Activated gamma-delta T cell treated with Interleukin-2 at 50 U/mL for 16 hours (primary cell): ENCODE results near the gene TRAP1.
"Not testable (repeated sequence)": the region's sequence is repeated elsewhere in the genome, so short reads cannot be mapped to it uniquely, and the experiment has no call there.

ENCODE experiments used
- DNase-seq: peaks from one replicate; pipeline ENCODE4 v3.0.0-alpha.2; 2020

The TRAP1 gene

DNA sequence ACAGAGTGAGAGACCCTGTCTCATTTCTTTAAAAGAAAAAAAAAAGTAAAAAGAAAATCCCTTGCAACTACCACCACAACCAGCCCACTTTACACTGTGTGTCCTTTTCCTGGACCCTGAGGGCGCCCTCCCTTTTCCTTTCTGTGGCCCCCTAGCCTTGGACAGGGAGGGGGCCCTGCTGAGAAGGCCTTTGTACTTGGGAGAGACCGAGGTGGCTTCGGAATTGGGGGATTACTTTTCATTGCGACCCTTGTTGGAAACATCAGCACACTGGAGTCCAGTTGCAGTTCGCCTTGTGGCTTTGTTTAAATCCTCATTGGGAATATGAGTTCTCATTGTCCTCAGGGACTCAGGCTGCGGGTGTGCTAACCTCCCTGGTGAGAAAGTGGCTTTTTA lies 72.2 kb downstream of the TRAP1 start:
- no peak for DNase-seq

DNA sequence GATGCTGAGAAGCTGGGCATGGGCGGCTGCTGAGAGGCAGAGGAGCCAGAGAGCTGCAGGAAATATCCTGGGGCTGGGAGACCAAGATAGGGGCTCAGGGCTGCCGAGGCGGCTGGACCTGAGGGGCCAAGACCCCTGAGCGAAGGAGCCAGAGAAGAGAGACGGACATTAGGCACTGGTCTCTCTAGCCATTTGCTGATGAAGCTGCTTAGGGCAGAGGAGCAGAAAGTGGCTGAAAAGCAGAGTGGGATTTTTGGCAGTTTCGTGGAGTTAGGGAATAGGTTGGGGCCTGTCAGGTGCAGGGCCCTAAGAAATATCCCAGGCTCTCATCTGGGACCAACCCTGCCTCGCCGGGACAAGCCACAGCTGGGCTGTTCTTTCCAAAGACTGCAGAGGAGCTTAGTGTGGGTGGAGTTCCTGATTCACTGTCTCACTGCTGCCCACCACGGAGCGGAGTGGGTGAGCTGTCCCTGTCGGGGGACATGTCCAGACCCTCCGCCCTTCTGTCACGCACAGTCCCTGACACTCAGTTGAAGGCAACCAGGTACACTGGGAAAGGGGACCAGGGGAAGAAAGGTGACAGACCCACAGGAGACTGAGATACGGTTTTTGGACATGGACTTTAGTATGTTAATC lies 74.1 kb downstream of the TRAP1 start:
- no peak for DNase-seq

- DNase-seq, result no peak
These were observed 74.8 kb downstream of the TRAP1 start for GRCh38 chr16:3642397-3643094.

DNA sequence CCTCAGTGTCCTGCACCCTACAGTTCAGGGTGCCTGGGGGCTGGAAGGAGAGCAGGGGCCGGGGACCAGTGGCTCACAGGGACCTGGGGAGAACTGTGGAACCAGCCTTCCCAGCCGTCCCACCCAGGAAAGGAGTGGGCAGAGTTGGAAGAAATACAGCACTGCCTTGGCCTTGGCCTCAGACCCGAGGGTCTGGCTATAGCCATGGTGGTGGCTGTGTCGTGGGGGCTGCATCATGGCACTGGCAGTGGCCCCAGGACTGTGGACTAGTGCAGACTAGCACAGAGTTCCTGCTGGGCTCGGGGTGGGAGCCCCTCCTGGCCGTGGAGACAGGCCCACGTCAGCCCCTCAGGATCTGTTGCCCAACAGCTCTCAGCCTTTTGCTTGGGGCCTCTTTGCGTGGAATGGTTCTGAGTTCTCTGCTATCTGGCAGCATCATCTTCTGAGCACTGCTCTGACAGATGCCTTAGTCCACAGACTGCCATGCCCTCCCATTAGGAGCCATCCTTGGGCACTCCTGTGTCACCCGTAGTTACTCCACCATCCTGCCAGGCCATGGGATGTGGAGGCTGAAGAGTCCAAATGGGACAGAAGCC lies 75.4 kb downstream of the TRAP1 start:
- no peak for DNase-seq

- DNase-seq, result no peak
These were observed 76.5 kb downstream of the TRAP1 start for GRCh38 chr16:3640632-3641501.

DNA sequence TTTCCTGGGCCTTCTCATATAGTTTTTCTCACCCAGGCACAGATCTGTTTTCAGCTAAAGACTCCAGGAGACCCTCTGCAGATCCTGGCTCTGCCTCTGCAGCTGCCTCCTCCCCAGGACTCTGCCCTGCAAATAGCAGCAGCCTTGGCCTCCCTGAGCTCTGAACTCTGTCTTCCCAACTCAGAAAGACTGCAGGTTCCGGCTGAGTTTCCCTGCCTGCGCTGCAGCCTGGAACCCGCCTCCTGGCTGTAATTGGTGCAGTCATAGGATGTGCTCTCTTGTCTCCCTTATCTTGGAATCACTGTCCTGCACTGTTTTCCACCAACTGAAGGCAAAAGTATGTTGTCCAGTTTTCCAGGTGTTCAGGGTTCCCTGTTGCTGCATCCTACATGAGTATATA lies 77.1 kb downstream of the TRAP1 start:
- DNase-seq, result no peak

- no peak for DNase-seq
These were observed 78.2 kb downstream of the TRAP1 start for GRCh38 chr16:3638916-3639644.

GRCh38 chr16:3637371-3637923 lies 79.9 kb downstream of the TRAP1 start:
- DNase-seq, result peak; percentile 13

DNA sequence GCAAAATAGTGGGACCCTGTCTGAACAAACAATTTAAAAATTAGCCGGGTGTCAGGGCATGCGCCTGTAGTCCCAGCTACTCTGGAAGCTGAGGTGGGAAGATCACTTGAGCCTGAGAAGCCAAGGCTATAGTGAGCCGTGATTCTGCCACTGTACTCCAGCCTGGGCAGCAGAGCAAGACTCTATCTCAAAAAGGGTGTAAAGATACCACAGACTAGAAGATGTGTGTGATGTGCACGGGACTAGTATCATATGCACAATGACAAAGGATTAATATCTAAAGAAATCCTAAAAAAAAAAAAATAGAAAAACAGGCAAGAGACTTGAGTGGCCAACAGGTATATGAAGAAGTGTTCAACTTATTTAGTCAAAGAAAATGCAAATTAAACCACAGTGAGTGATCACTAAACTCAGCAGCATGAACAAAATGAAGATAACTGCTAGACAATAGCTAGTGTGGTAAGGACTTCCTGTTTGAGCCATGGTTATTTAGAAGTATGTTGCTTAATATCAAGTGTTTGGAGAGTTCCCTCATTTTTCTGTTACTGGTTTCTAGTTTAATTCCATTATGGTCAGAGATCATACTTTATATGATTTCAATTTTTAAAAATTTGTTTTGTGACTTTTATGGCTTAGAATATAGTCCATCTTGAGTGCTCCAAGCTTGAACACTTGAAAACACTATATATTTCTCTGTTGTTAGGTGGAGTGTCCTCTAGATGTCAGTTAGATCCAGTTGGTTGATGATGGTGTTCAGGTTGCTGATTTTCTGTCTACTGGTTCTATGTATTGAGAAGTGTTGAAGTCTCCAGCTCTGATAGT lies 91.2 kb downstream of the TRAP1 start:
- no peak for DNase-seq

- DNase-seq, result no peak
These were observed 92.0 kb downstream of the TRAP1 start for GRCh38 chr16:3625331-3625730.

GRCh38 chr16:3623642-3624041 lies 93.7 kb downstream of the TRAP1 start:
- DNase-seq, result no peak

- no peak for DNase-seq
These were observed 98.6 kb downstream of the TRAP1 start for GRCh38 chr16:3618769-3619141.

DNA sequence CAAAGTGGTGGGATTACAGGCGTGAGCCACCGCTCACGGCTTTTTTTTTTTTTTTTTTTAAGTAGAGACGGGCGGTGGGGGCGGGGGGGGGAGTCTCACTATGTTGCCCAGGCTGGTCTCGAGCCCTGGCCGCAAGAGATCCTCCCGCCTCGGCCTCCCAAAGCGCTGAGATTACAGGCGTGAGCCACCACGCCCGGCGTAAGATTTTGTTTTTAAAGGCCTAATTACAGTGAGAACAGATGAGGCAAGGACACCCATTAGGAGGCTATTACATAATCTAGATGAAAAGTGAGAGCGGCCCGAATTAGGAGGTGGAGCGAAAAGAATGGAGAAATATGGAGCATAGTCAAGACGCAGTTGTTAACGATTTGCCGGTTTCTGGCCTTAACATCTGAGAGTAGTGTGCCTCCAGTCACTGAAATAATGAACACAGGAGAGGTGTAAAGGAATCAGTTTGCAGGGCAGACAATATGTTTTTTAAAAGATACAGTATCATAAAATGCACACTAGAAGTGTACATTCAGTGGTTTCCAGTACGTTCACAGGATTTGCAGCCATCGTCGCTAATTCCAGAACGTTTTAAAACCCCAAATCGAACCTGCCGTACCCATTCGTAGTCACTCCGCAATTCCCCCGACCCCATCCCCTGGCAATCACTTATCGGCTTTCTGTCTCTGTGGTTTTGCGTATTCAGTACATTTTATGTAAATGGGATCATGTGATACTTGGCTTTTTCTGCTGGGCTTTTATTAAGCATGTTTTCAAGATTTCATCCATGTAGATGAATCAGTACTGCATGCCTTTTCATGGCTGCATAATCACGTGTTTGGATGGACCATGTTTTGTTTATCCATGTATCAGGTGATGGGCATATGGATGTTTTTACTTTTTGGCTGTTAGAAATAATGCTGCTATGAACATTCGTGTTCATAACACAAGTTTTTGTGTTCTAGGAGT lies 104.5 kb downstream of the TRAP1 start:
- no peak for DNase-seq

DNA sequence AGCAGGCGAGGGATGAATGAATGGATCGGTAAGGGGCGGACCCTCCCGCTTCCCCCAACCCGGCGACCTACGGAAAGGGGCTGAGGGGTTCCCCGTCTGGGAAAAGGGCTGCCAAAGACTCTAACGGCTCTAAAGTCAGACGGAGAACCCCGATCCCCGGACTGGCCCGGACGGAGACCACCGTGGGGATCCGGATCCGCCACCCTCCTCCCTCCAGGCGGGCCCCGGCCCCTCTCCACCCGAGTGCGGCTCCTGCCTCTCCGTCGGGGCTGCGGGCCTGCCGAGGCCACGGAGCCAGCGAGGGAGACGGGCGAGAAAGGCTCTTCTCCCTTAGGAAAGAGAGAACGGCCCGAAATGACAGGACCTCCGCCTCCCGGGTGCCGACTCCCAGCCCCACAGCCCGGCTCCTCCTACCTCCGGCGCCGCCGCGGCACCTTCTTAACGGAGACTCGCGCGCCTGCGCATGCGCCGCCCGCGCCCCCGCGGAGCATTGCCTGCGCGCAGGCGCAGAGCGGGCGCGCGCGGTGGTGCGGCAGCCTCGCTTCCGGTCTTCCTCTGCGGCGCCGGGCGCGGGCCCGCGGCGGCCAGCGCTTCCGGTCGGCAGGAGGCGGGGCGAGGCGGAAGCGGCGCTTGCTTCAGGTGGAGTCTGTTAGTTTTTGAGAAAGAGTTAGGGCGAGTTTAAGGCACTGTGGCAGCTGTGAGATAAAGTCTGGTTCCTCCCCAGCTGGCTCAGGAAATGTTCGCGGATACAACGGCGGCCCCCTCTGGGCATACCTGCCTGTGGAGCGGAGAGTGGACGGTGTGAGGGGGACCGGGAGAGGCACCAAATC lies 106.0 kb downstream of the TRAP1 start, which contains the start of gene SLX4:
TSS of gene SLX4 (minus strand) at position 461 of the 830 bp plus-strand sequence. CDS start 2,642 bp downstream, outside the sequence.
- peak; percentile 89 for DNase-seq

- no peak for DNase-seq
These were observed 106.6 kb downstream of the TRAP1 start for GRCh38 chr16:3610698-3611145.

GRCh38 chr16:3609895-3610697 lies 107.2 kb downstream of the TRAP1 start:
- DNase-seq, result no peak

DNA sequence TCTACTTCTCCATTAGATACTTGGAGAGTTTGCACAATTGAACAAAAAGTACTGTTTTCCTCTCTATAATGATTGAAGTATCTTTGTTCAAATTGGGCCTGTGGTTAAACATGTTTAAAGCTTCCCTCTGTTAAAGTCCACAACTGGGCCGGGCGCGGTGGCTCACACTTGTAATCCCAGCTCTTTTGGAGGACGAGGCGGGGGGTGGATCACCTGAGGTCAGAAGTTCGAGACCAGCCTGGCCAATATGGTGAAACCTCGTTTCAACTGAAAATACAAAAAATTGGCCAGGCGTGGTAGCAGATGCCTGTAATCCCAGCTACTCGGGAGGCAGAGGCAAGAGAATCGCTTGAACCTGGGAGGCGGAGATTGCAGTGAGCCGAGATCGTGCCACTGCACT lies 108.3 kb downstream of the TRAP1 start:
- DNase-seq, result not testable (repeated sequence)

DNA sequence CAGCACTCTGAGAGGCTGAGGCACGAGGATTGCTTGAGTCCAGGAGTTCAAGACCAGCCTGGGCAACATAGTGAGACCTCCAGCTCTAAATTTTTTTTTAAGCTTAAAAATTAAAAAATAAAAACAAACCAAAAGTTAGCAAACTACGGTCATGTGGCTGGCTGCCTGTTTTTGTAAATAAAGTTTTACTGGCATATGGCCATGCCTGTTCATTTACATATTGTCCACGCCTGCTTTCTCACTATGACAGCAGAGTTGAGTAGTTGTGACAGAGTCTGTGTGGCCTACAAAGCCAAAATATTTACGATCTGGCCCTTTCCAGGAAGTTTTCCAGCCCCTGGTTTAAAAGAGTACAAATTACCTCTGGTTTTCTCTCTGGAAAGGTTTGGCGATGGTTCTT lies 109.3 kb downstream of the TRAP1 start:
- DNase-seq, result no peak
